NCI-H446 (cell line): ENCODE measurements around the gene VPS52.

Experiments
- DNase-seq, 2 experiments: peaks; one replicate each; lab custom pipeline; 2025; lab: John Stamatoyannopoulos, UW

VPS52 gene

GRCh38 chr6:33271468-33272274, at the start of gene VPS52, which contains the start of gene RPS18:
Gene VPS52 (minus strand): TSS chr6:33271876. CDS start chr6:33271675, 201 bp downstream.
Gene RPS18 (plus strand): TSS chr6:33272075. CDS start chr6:33272120, 45 bp downstream.
- DNase-seq: peak; percentile 98

DNA sequence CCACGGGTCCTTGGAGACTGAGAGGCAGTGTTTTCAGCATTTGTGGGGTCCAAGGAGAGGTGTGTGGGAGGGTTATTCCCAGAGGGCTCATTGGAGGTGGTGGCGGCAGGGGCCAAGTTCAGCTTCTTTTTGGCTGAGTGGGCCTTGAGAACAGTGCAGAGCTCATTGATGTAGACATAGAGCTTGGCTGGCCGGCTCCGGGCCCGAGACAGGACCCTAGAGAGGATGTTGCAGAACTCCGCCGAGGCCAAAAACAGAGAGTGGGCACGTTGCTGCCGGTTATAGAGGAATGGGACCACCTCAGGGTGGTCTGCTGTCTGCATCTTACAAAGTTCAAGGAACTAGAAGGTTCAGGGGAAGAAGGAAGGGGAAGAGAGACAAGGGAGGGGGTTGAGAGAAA, 49.6 kb upstream of the VPS52 start:
- no peak for DNase-seq

DNA sequence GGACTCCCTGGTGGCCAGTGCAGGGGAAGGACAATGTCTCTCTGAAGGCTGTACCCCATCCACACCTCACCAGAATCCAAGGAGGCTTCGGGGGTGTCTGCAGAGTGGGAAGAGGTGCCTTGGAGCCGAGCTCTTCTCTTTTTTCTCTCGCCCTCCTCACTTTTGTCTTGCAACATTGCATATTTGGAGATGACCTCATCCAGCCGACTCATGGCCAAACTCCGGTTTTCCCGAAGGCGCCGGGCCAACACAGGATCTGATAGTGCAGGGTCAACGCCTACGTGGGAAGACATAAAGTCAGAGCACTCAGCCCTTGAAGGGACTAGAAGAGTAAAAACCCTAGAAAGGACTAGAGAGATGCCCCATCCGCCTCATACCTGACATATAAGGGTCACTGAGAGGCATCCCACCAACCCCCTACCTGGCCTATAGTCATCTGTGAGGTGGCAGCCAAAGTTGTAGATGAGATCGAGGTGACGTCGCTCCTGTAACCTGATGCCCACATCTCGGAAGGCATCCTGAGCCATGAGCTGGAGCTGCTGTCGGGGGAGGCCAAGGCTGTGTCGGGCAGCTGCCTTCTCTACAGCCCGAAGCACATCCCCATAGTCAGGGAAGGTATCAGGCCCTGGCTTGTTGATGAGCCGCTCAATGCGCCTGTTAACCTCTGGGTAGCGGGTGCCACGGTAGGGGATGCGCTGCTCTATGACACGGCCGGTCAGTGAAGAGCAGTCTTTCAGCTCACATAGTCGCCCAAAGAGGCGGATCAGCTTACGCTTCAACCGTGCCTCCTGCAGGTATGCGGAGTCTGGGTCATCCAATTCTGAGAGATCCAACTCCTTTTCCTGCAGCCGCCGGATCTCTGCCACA, 48.9 kb upstream of the VPS52 start:
- DNase-seq: no peak

DNA sequence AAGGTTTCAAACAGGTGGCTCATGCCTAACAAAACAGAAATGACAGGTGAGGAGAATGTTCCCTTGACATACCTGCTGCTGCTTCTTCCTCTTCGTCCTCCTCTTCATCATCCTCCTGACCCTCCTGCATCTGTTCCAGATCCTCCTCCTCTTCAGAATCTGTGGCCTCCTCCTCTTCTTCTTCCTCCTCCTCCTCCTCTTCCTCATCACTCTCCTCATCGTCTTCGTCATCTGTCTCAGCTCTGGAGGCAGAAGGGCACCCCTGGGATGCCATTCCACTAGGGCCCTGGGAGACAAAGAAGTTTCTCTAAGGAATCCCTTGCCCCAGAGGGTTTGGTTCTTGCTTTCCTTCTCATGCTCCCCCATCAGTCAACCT, 48.3 kb upstream of the VPS52 start:
- no peak for DNase-seq

DNA sequence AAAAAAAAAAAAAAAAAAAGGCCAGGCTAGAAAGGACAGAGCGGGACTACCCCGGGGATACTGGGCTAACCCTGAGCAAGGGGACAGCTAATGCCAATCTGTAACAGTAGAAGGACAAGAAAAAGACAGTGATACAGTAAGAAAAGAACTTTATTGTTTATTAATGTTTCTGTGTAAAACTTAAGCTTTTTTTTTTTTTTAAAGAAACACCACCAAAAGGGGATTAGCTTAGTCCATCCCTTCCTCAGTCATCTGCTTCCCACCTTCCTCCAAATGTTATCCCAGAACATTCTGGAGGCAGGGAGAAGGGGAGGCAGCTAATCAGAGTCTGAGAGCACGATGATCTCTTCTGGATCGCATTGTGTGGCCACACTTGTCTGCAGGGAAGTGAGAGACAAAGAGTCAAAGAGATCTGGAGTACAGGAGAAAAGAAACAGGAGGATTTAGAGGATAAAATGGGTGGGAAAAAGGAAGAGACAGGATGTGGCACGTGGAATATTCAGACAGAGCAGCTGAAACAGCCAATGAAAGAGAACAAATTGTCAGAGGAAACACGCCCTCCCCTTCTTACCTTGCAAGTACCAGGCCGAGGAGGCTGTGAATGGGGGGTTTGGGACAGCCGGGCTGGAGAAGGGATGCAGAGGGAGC, 46.9 kb upstream of the VPS52 start:
- DNase-seq: no peak

DNA sequence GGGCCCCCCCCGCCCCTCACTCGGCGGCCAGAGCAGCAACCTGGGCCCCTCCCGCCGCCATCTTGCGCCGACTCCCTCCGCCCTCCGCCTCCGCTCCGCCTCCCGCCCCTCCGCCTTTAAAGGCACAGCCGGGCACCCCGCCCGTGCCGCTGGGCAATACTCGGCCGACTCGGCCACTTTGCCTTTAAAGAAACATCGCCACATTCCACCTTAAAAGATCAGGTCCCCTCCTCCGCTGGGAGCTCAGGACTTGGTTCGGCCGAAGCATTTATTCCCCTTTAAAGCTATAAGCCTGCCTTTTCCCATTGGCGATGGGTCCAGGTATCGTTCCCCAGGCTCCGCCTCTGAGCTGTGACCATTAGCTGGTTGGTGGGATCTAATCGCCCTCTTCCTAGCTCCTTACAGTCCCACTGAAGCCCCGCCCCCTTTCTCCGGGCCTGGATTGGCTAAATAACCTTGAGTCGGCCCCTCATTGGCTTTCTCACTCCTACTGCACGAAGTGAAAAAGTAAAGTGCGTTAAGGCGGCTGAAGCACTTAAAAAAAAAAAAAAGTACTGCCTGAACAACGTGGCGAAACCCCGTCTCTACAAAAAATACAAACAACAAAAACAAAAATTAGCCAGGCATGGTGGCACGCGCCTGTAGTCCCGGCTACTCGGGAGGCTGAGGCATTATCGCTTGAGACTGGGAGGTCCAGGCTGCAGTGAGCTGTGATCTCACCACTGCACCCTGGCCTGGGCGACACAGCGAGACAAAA, 46.2 kb upstream of the VPS52 start, which contains the start of gene ZBTB22:
Gene ZBTB22 (minus strand): TSS at position 76 of the 757 bp plus-strand sequence. CDS start 828 bp downstream, outside the sequence.
- DNase-seq: peak; percentile 96 to 98

DNA sequence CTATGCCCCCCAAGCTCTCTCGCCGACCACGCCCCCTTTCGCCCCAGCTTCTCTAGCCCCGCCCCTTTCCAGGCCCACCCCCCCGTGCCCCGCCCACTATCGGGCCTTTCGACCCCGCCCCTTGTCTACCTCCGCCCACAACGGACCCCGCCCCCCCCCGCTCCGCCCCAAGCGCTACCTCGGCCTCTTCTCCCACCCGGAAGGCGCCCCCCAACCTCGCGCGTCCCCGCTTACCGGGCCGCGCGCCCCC, 45.7 kb upstream of the VPS52 start:
- DNase-seq: no peak

DNA sequence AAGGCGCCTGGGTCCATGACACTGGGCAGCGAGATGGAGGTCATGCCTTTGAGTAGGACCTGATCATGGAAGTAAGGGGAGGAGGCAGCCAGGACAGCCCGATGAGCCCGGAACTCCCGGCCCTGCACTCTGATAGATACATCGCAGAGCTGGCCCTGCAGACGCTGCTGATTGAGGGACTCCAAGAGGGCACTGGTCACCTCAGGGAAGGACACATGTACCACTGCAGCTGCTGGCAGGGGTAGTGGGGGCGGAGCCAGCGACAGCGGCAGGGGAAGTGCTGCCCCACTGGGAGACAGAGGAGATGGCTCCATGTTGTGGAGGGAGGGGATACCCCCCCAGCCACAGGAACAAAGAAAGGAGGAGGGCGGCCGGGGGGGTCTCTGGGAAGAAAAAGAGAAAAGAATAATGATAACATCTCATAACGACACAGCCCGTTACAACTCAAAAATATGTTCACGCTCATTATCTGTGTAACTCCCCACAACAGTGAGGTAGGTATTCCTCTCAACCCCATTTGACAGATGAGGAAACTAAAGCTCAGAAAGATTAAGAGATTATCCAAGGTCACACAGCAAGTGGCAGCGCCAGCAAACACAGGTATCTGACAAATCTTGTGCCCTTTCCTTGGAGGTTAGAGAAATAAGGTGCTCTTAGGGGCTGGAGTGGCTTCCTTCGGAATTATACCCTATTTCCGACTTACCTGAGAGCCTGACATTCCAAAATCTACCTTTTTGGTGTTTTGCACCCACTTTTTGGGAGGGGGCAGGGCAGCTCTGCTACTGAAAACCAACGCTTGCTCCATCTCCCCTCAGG, 45.1 kb upstream of the VPS52 start:
- no peak for DNase-seq

GRCh38 chr6:33315793-33316602, 44.3 kb upstream of the VPS52 start:
- DNase-seq: no peak

DNA sequence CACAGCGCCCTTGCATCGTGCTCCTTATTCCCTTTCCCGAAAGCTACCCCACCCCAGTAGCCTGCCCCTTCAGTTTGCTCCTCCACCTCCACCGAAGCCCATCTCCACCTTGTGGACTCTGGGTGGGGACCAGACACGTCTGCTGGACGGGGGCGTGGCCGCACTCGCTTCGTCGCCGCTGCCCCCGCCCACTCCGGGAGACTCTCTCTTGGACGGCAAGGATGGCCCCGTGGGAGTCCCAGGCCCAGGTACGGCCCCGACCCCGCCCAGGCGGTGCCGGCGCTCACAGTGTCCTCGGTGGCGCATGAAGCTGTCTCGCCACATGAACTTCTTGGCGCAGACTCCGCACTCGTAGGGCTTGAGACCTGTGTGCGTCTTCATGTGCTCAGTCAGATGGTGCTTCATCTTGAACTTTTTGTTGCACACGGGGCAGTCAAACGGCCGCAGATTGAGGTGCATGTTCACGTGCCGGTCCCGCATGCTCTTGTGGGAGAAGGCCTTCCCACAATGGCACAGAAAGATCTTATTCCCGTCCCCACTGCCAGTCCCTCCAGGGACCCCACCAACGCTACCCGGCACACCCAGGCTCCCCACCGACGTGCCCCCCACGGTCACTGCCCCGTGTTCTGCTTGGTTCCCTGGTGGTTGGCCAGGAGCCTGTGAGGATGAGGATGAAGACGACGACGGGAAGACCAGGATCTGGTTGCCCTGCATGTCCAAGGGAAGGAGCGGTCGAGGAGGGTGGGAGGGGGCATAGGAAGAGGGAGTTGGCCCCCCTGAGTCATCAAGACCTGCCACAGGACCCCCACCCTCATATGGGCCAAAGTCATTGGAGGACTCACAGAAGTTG, 43.5 kb upstream of the VPS52 start:
- no peak for DNase-seq

- DNase-seq: no peak
Measured at GRCh38 chr6:33314515-33314942, 42.9 kb upstream of the VPS52 start.

DNA sequence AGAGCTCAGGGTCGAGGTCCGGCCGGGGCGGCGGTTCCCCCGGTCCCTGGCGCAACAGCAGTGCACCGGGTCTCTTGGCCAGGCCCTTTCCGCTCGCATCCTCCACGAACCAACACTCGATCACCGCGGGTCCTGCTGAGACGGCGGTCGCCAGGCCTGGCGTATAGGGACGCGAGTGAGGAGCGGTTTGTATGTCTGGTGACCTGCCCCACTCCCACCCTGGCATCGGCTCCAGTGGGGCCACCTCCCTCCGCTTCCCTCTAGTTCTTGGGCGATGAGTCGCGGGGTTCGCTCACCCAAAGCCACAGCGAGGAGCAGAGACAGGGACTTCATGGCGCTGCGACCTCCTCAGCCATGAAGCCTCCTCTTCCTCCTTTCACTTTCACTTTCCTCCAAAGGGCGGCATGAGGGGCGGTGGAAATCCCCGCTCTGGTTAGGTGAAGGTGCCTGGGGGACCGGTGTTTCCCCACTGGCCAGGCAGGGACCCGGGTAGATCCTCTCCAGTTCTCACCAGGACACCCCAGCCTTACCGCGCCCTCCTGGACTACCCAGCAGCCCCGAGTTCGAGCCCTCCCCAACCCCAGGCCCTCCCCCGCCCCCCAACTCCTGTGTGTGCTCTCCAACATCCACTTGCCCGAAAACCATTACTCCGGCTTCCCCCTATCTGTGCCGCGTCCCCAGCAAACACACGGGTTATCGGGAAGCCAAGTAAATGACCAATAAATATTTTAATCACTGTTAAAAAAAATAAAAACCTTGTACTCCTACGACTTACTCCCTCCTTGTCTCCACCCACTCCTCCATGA, 42.2 kb upstream of the VPS52 start, which contains the start of gene TAPBP:
Gene TAPBP (minus strand): TSS at position 370 of the 806 bp plus-strand sequence. CDS start 37 bp downstream, at position 333.
- DNase-seq: no peak

GRCh38 chr6:33313105-33313708, 41.5 kb upstream of the VPS52 start:
- DNase-seq: no peak

GRCh38 chr6:33312361-33313104, 40.9 kb upstream of the VPS52 start:
- peak in 1 of 2 experiments; percentile 15 for DNase-seq

GRCh38 chr6:33306356-33306755, 34.7 kb upstream of the VPS52 start:
- no peak for DNase-seq

DNA sequence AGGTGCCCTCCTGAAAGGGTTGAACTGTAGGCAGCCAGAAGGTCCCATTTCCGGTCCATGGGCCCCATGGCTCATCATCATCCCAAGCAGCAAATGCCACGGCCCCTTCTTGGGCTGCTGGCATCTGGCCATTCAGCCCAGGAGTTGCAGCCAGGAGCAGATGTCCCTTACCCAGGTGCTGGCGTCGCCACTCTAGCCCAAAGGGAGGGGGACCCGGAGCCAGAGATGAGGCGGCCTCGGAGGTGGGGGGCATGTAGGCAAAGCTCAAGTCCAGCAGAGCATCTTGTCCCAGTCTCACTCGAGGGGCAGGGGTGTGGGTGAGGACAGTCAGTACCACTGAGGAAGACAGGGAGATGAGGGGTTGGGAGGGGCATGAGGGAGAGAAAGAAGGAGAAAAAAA, 33.4 kb upstream of the VPS52 start:
- DNase-seq: no peak

DNA sequence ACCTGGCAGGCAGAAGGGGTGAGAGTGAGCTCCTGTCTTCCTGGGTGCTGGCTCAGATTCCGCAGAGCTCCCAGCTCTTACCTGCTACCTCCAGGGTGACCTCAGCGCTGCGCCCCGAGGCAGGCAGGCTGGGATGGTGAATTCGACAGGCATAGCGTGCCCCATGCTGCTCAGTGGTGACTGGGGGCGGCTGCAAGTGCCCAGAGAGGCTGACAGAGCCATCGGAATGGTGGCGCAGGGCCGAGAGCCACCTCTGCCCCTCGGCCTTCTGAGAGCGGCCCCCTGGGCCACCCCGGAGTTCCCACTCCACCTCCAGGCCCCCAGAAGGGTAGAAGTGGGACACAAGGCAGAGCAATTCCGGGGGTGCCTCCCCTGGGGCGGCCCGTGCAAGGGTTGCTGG, 32.5 kb upstream of the VPS52 start:
- DNase-seq: no peak
